Measurements from ENCODE around the gene ZBTB21. TPM values are rescaled to one million over a fixed set of nuclear protein-coding genes. Genes with fewer than 3 reads are reported as not detected.

The ZBTB21 gene
- polyA plus RNA-seq, 1 of the 3 experiments (the other 2 are of a cell fraction) = 2.9 TPM

- Histone ChIP-seq H3K4me3 (ENCODE audit: low read depth in 2 of 2, low read length in 1 of 2) (no peak overlapping the region), H3F3A (replicated peaks; ENCODE audit: insufficient read depth) (no peaks in the 10 kb centered on the region), H3K9ac (no peak overlapping the region), H3K36me3 (replicated peaks in 1 of 2; ENCODE audit: control insufficient read depth in 1 of 2, insufficient read depth in 2 of 2, low read length in 1 of 2) (no peaks in the 10 kb centered on the region), H3K9me2 (no peaks in the 10 kb centered on the region), H3K79me2 (ENCODE audit: insufficient read depth) (no peaks in the 10 kb centered on the region), H3K27me3 (ENCODE audit: insufficient read depth) (no peaks in the 10 kb centered on the region), H2AFZ (ENCODE audit: low read depth) (no peak overlapping the region), H3K9me3 (no peaks in the 10 kb centered on the region; the same call in 1 of the 2 replicates), H3K27ac (ENCODE audit: low read depth in 2 of 2, low read length in 1 of 2) (no peak overlapping the region), H3K4me1 (ENCODE audit: control insufficient read depth in 1 of 2, insufficient read depth in 2 of 2, low read depth in 1 of 2, low read length in 1 of 2) (no peaks in the 10 kb centered on the region), H3K4me2 (no peak overlapping the region), H4K20me1 (ENCODE audit: insufficient read depth) (no peaks in the 10 kb centered on the region)
- ChIA-PET CTCF (no interaction called here), POLR2A (no interaction called here)
- 71% methylated on average over 11 of the region's 17 CpGs for WGBS (ENCODE audit: low lambda C conversion rate)
- DNase-seq = no peak
- TF ChIP-seq, protein P1, sequence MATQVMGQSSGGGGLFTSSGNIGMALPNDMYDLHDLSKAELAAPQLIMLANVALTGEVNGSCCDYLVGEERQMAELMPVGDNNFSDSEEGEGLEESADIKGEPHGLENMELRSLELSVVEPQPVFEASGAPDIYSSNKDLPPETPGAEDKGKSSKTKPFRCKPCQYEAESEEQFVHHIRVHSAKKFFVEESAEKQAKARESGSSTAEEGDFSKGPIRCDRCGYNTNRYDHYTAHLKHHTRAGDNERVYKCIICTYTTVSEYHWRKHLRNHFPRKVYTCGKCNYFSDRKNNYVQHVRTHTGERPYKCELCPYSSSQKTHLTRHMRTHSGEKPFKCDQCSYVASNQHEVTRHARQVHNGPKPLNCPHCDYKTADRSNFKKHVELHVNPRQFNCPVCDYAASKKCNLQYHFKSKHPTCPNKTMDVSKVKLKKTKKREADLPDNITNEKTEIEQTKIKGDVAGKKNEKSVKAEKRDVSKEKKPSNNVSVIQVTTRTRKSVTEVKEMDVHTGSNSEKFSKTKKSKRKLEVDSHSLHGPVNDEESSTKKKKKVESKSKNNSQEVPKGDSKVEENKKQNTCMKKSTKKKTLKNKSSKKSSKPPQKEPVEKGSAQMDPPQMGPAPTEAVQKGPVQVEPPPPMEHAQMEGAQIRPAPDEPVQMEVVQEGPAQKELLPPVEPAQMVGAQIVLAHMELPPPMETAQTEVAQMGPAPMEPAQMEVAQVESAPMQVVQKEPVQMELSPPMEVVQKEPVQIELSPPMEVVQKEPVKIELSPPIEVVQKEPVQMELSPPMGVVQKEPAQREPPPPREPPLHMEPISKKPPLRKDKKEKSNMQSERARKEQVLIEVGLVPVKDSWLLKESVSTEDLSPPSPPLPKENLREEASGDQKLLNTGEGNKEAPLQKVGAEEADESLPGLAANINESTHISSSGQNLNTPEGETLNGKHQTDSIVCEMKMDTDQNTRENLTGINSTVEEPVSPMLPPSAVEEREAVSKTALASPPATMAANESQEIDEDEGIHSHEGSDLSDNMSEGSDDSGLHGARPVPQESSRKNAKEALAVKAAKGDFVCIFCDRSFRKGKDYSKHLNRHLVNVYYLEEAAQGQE (IDR thresholded peaks at IDR 0.05; ENCODE audit: low read depth, low read length) = peak; percentile 89
- no peak for TF ChIP-seq GABPA (IDR thresholded peaks at IDR 0.05; ENCODE audit: low read depth)
- TF ChIP-seq, protein P2, sequence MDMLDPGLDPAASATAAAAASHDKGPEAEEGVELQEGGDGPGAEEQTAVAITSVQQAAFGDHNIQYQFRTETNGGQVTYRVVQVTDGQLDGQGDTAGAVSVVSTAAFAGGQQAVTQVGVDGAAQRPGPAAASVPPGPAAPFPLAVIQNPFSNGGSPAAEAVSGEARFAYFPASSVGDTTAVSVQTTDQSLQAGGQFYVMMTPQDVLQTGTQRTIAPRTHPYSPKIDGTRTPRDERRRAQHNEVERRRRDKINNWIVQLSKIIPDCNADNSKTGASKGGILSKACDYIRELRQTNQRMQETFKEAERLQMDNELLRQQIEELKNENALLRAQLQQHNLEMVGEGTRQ (IDR thresholded peaks at IDR 0.05; ENCODE audit: borderline replicate concordance, low read depth, low read length) = no peak
- TF ChIP-seq SIN3A (IDR thresholded peaks at IDR 0.05; ENCODE audit: borderline replicate concordance, low read depth, low read length) = no peak
- no peak for TF ChIP-seq NRF1 (IDR thresholded peaks at IDR 0.05; ENCODE audit: low read depth, low read length)
- TF ChIP-seq RCOR1 (IDR thresholded peaks at IDR 0.05; ENCODE audit: low read length) = no peak
Measured at GRCh38 chr21:41975391-41976272, 34.5 kb downstream of the ZBTB21 start.

DNA sequence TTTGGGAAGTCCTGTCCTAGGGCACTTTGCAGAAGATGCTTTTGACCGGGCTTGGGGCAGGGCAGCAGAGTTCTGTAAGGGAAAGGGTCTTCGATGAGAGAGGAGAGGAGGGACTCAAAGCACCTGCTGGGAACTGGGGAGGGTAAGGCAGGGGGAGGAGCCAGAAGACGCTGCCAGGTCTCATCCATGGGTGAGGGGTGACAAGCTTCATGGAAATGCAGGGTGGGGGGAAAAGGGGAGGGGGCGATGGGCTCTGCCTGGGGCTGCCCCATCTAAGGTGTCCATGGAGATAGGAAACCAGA is 35.5 kb downstream of the ZBTB21 start:
- Histone ChIP-seq H3K9me3 (no peaks in the 10 kb centered on the region; the same call in 1 of the 2 replicates), H3K79me2 (ENCODE audit: insufficient read depth) (no peaks in the 10 kb centered on the region), H3F3A (replicated peaks; ENCODE audit: insufficient read depth) (no peaks in the 10 kb centered on the region), H3K27me3 (ENCODE audit: insufficient read depth) (no peaks in the 10 kb centered on the region), H3K9me2 (no peaks in the 10 kb centered on the region), H3K4me1 (ENCODE audit: control insufficient read depth in 1 of 2, insufficient read depth in 2 of 2, low read depth in 1 of 2, low read length in 1 of 2) (no peaks in the 10 kb centered on the region), H2AFZ (ENCODE audit: low read depth) (no peak overlapping the region), H3K9ac (no peak overlapping the region), H3K27ac (ENCODE audit: low read depth in 2 of 2, low read length in 1 of 2) (no peak overlapping the region), H3K4me3 (ENCODE audit: low read depth in 2 of 2, low read length in 1 of 2) (no peak overlapping the region), H3K36me3 (replicated peaks in 1 of 2; ENCODE audit: control insufficient read depth in 1 of 2, insufficient read depth in 2 of 2, low read length in 1 of 2) (no peaks in the 10 kb centered on the region), H4K20me1 (ENCODE audit: insufficient read depth) (no peaks in the 10 kb centered on the region), H3K4me2 (no peak overlapping the region)
- DNase-seq = no peak
- 51% methylated on average over 4 of the region's 4 CpGs for WGBS (ENCODE audit: low lambda C conversion rate)
- ChIA-PET POLR2A (no interaction called here), CTCF (no interaction called here)
- TF ChIP-seq, protein P3, sequence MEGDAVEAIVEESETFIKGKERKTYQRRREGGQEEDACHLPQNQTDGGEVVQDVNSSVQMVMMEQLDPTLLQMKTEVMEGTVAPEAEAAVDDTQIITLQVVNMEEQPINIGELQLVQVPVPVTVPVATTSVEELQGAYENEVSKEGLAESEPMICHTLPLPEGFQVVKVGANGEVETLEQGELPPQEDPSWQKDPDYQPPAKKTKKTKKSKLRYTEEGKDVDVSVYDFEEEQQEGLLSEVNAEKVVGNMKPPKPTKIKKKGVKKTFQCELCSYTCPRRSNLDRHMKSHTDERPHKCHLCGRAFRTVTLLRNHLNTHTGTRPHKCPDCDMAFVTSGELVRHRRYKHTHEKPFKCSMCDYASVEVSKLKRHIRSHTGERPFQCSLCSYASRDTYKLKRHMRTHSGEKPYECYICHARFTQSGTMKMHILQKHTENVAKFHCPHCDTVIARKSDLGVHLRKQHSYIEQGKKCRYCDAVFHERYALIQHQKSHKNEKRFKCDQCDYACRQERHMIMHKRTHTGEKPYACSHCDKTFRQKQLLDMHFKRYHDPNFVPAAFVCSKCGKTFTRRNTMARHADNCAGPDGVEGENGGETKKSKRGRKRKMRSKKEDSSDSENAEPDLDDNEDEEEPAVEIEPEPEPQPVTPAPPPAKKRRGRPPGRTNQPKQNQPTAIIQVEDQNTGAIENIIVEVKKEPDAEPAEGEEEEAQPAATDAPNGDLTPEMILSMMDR (IDR thresholded peaks at IDR 0.05) = no peak
- TF ChIP-seq YY1 (IDR thresholded peaks at IDR 0.05; ENCODE audit: low read depth) = no peak
- TF ChIP-seq TAF1 (IDR thresholded peaks at IDR 0.05; ENCODE audit: borderline replicate concordance, low read depth, low read length) = no peak
- TF ChIP-seq, protein P2 (IDR thresholded peaks at IDR 0.05; ENCODE audit: borderline replicate concordance, low read depth, low read length) = no peak
- TF ChIP-seq GATA2 (CRISPR knock-in tag; IDR thresholded peaks at IDR 0.05) = no peak
- TF ChIP-seq NRF1 (IDR thresholded peaks at IDR 0.05; ENCODE audit: low read depth, low read length) = no peak
- TF ChIP-seq, protein P4, sequence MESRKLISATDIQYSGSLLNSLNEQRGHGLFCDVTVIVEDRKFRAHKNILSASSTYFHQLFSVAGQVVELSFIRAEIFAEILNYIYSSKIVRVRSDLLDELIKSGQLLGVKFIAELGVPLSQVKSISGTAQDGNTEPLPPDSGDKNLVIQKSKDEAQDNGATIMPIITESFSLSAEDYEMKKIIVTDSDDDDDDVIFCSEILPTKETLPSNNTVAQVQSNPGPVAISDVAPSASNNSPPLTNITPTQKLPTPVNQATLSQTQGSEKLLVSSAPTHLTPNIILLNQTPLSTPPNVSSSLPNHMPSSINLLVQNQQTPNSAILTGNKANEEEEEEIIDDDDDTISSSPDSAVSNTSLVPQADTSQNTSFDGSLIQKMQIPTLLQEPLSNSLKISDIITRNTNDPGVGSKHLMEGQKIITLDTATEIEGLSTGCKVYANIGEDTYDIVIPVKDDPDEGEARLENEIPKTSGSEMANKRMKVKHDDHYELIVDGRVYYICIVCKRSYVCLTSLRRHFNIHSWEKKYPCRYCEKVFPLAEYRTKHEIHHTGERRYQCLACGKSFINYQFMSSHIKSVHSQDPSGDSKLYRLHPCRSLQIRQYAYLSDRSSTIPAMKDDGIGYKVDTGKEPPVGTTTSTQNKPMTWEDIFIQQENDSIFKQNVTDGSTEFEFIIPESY (IDR thresholded peaks at IDR 0.05; ENCODE audit: borderline replicate concordance, low read depth) = no peak
- TF ChIP-seq SMC3 (IDR thresholded peaks at IDR 0.05; ENCODE audit: low read depth, low read length) = no peak
- TF ChIP-seq SIN3A (IDR thresholded peaks at IDR 0.05; ENCODE audit: borderline replicate concordance, low read depth, low read length) = no peak
- TF ChIP-seq TEAD4 (IDR thresholded peaks at IDR 0.05; ENCODE audit: borderline replicate concordance, insufficient read depth) = no peak
- TF ChIP-seq CHD2 (IDR thresholded peaks at IDR 0.05; ENCODE audit: low read length, partially characterized antibody) = no peak
